Choroid plexus epithelial cell (primary cell): ENCODE measurements around the gene THOC5.
"Not testable (repeated sequence)": the region's sequence is repeated elsewhere in the genome, so short reads cannot be mapped to it uniquely, and the experiment has no call there.

Source experiments
- DNase-seq: peaks from one replicate; pipeline ENCODE4 v3.0.0-alpha.2; 2010; ENCODE audit warnings: low read depth
- H3K4me3 ChIP-seq: 2 replicates; pipeline ENCODE4 v1.5.1; 2011; ENCODE audit warnings: low read depth, mild to moderate bottlenecking, control low read depth, low read length, moderate library complexity
- TF ChIP-seq, protein P1 (sequence below): conservative IDR thresholded peaks from 2 replicates; pipeline ENCODE4 v1.5.1; 2011; ENCODE audit warnings: low read depth, mild to moderate bottlenecking, control low read depth, inconsistent platforms, low read length, moderate library complexity

Gene THOC5

DNA sequence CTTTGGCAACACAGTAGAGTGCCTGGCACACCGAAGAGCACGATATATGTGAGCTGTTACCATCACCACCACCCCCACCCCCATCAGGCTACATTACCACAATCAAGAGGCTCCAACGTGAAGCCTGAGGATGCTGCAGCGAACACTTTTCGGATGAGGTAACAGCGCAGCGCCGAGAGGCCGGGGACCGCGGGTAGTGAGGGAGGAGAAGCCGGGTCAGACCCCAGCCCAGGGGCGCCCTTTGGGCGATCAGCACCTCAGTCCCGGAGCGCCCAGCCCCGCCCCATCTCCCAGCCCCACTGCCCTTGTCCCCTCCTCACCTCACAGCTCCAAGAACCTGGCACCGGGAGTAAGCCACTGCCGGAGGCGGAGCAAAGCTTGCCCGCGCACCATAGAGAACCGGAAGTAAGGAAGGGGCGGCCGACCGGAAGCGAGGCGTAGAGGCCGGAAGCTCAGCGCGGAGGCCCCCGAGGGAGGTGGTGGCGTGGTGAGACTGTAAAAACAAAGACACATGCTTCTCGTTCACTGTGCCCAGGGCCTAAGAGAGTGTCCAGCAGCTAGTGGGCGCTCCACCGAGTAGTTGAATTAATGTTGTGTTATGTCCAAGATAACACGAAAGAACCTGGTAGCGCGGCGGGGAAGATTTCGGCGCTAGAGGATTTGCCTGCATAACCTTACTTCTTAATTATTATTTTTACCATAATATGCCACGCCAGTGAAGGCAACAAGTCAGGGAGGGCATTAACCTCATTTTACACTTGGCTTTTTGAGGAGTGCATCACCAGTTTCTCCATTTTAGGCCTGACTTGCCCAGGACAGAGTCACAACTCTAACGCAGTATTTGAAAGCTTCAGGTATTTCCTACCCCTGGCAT lies at the start of gene THOC5:
TSS of gene THOC5 (minus strand) at position 407 of the 874 bp plus-strand sequence. CDS start 4,610 bp downstream, outside the sequence.
- peak; percentile 97 for DNase-seq

GRCh38 chr22:29598684-29599020 lies 45.1 kb upstream of the THOC5 start:
- no peak overlapping the region for H3K4me3 ChIP-seq
- TF ChIP-seq, protein P1, sequence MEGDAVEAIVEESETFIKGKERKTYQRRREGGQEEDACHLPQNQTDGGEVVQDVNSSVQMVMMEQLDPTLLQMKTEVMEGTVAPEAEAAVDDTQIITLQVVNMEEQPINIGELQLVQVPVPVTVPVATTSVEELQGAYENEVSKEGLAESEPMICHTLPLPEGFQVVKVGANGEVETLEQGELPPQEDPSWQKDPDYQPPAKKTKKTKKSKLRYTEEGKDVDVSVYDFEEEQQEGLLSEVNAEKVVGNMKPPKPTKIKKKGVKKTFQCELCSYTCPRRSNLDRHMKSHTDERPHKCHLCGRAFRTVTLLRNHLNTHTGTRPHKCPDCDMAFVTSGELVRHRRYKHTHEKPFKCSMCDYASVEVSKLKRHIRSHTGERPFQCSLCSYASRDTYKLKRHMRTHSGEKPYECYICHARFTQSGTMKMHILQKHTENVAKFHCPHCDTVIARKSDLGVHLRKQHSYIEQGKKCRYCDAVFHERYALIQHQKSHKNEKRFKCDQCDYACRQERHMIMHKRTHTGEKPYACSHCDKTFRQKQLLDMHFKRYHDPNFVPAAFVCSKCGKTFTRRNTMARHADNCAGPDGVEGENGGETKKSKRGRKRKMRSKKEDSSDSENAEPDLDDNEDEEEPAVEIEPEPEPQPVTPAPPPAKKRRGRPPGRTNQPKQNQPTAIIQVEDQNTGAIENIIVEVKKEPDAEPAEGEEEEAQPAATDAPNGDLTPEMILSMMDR, result no peak
- DNase-seq, result no peak

More for the DNA sequence above, at the start of gene THOC5:
- TF ChIP-seq, protein P1, result peak; percentile 79
- peak within 1 kb of the TSS; percentile 90 for H3K4me3 ChIP-seq

DNA sequence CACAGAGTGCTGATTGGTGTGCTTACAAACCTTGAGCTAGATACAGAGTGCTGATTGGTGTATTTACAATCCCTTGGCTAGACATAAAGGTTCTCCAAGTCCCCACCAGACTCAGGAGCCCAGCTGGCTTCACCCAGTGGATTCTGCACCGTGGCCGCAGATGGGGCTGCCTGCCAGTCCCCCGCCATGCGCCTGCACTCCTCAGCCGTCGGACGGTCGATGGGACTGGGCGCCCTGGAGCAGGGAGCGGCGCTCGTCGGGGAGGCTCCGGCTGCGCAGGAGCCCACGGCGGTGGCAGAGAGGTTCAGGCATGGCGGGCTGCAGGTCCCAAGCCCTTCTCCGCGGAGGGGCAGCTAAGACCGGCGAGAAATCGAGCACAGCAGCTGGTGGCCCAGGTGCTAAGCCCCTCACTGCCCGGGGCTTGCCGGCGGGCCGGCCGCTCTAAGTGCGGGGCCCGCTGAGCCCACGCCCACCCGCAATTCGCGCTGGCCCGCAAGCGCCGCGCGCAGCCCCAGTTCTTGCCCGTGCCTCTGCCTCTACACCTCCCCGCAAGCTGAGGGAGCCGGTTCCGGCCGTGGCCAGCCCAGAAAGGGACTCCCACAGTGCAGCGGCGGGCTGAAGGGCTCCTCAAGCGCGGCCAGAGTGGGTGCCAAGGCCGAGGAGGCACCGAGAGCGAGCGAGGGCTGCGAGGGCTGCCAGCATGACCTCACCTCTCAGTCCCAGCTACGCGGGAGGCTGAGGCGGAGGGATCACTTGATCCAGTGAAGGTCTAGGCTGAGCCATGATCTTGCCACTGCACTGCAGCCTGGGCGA lies 44.5 kb upstream of the THOC5 start:
- not testable (repeated sequence) for H3K4me3 ChIP-seq, DNase-seq

DNA sequence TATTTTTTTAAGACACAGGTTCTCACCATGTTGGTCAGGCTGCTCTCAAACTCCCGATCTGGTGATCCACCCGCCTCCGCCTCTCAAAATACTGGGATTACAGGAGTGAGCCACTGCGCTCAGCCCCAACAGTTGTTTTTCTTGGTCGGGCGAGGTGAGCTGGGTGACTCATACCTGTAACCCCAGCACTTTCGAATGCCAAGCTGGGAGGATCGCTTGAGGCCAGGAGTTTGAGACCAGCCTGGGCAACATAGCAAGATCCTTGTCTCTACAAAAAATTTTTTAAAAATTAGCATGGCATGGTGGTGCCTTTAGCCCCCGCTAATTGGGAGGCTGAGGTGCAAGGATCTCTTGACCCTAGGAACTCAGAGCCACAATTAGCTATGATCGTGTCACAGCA lies 42.9 kb upstream of the THOC5 start:
- no peak overlapping the region for H3K4me3 ChIP-seq
- no peak for DNase-seq
- TF ChIP-seq, protein P1, result no peak

DNA sequence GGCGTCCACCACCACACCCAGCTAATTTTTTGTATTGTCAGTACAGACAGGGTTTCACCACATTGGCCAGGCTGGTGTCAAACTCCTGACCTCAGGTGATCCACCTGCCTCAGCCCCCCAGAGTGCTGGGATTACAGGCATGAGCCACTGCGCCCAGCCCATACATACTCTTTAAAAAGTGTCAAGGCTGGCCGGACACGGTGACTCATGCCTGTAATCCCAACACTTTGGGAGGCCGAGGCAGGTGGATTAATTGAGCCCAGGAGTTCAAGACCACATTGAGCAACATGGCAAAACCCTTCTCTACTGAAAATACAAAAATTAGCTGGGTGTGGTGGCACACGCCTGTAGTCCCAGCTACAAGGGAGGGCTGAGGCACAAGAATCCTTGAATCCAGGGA lies 40.9 kb upstream of the THOC5 start:
- not testable (repeated sequence) for H3K4me3 ChIP-seq, DNase-seq

- TF ChIP-seq, protein P1, result no peak
- no peak overlapping the region for H3K4me3 ChIP-seq
- DNase-seq, result no peak
Observed at GRCh38 chr22:29593923-29594322, 40.4 kb upstream of the THOC5 start.

DNA sequence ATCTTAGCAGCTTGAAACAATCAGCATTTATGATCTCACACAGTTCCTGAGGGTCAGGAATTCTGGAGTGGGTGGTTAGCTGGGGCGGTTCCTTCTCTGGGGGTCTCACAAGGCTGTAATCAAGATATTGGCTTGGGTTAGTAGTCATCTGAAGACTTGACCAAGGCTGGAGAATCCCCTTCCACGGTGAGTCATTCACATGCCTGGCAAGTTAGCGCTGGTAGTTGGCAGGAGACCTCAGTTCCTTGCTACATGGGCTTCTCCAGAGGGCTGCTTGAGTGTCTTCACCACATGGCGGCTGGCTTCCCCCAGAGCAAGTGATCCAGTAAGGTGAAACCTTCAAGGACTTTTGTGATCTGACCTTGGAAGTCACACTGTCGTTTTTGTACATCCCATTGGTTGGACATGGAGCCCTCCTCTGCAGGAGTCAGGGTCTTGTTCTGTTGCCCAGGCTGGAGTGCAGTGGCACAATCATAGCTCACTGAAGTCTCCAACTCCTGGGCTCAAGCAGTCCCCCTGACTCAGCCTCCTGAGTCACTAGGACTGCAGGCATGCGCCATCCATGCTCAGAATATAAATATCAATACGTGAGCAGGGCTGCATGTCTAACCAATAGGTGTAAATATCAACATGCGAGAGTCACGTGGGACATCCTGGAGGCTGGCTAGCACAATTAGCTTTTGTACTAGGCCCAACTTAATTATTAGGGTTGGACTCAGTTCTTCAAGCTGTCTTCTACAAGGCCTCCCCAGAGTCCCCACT lies 34.6 kb upstream of the THOC5 start:
- no peak overlapping the region for H3K4me3 ChIP-seq
- peak; percentile 89 for DNase-seq
- TF ChIP-seq, protein P1, result no peak

DNA sequence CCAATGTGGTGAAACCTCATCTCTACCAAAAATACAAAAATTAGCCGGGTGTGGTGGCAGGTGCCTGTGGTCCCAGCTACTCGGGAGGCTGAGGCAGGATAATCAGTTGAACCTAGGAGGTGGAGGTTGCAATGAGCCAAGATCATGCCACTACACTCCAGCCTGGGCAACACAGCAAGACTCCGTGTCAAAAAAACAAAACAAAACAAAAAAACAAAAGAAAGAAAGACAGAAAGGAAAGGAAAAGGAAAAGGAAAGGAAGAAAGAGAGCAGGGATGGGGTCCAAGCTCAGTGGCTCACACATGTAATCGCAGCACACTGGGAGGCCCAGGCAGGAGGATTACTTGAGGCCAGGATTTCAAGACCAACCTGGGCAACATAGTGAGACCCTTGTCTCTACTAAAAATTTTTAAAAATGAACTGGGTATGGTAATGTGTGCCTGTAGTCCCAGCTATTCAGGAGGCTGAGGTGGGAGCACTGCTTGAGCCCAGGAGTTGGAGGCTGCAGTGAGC lies 32.7 kb upstream of the THOC5 start:
- DNase-seq, H3K4me3 ChIP-seq: not testable (repeated sequence)
